ENCODE data around the gene PTGES3L.
"Not testable (repeated sequence)": the region's sequence is repeated elsewhere in the genome, so short reads cannot be mapped to it uniquely, and the experiment has no call there.

Gene PTGES3L

GRCh38 chr17:43011728-43012472, 32.0 kb upstream of the PTGES3L start:
- no peak for TF ChIP-seq CTCF (conservative IDR thresholded peaks at IDR 0.05; ENCODE audit: low read depth, low read length)
- DNase-seq (ENCODE audit: low read depth), result no peak
- H3K4me3 ChIP-seq (ENCODE audit: low read length), result no peak overlapping the region

GRCh38 chr17:43010667-43011308, 30.9 kb upstream of the PTGES3L start:
- no peak overlapping the region for H3K4me3 ChIP-seq (ENCODE audit: low read length)
- DNase-seq (ENCODE audit: low read depth), result no peak
- no peak for TF ChIP-seq CTCF (conservative IDR thresholded peaks at IDR 0.05; ENCODE audit: low read depth, low read length)

- peak within 1 kb of the TSS; percentile 81 for H3K4me3 ChIP-seq (ENCODE audit: low read length)
- DNase-seq (ENCODE audit: low read depth), result no peak
- TF ChIP-seq CTCF (conservative IDR thresholded peaks at IDR 0.05; ENCODE audit: low read depth, low read length), result peak; percentile 41
These were observed 27.0 kb upstream of the PTGES3L start, which contains the start of gene IFI35 for GRCh38 chr17:43006639-43007551. IFI35 (plus strand) TSS chr17:43006784; CDS start chr17:43006948, 164 bp downstream.

- peak; percentile 15 for TF ChIP-seq CTCF (conservative IDR thresholded peaks at IDR 0.05; ENCODE audit: low read depth, low read length)
- DNase-seq (ENCODE audit: low read depth), result no peak
- H3K4me3 ChIP-seq (ENCODE audit: low read length), result no peak overlapping the region
These were observed 23.8 kb upstream of the PTGES3L start for GRCh38 chr17:43003542-43004172.

GRCh38 chr17:43000894-43001293, 21.0 kb upstream of the PTGES3L start:
- not testable (repeated sequence) for H3K4me3 ChIP-seq (ENCODE audit: low read length)

GRCh38 chr17:42999003-42999525, 19.2 kb upstream of the PTGES3L start:
- TF ChIP-seq CTCF (conservative IDR thresholded peaks at IDR 0.05; ENCODE audit: low read depth, low read length), result no peak
- peak overlapping the region; percentile 97 for H3K4me3 ChIP-seq (ENCODE audit: low read length)
- no peak for DNase-seq (ENCODE audit: low read depth)

More at GRCh38 chr17:43000894-43001293, 21.0 kb upstream of the PTGES3L start:
- DNase-seq (ENCODE audit: low read depth), result not testable (repeated sequence)

Data from retinal pigment epithelial cell (primary cell).